ENCODE results near the gene TMEM150A. TPM values are rescaled to one million over a fixed set of nuclear protein-coding genes. Genes with fewer than 3 reads are reported as not detected.
A peak's percentile ranks its signal among the peaks of the same experiment; 100 is the strongest.

Gene TMEM150A
- total and polyA plus RNA-seq, 2 of the 13 experiments (the other 11 are each of a cell fraction or from before 2014, with no cell fraction given) = 30.1 to 70.4 TPM

- TF ChIP-seq HMGXB3 (CRISPR knock-in tag; IDR thresholded peaks at IDR 0.05; ENCODE audit: borderline replicate concordance) (0 out of 2 replicates have a peak, but pooled peaks have one; percentile 18), GPBP1L1 (CRISPR knock-in tag; IDR thresholded peaks at IDR 0.05) (no peak), ZXDC (CRISPR knock-in tag; IDR thresholded peaks at IDR 0.05) (0 out of 2 replicates have a peak, but pooled peaks have one; percentile 31), PAXIP1 (CRISPR knock-in tag; conservative IDR thresholded peaks at IDR 0.05) (peak; percentile 24; the same call in 1 of the 2 replicates), PATZ1 (CRISPR knock-in tag; IDR thresholded peaks at IDR 0.05) (0 out of 2 replicates have a peak, but pooled peaks have one; percentile 30)
Observed at GRCh38 chr2:85599468-85600234, 2.8 kb downstream of the TMEM150A start (continued).
